K562 (cell line): ENCODE results near the gene SFTPA2. TPM values are rescaled to one million over a fixed set of nuclear protein-coding genes. Genes with fewer than 3 reads are reported as not detected.
"Not testable (repeated sequence)": the region's sequence is repeated elsewhere in the genome, so short reads cannot be mapped to it uniquely, and the experiment has no call there.

Experiments
- ATAC-seq: fragments of 200-7000 bp; cut with Tn5 transposase; 3 replicates; pipeline ENCODE4 v1.9.1; 2020; ENCODE audit warnings: moderate library complexity
- BruUV-seq: library from RNA; stranded (reverse); fragments of 400-500 nt; replicated peaks from 2 replicates; lab custom pipeline; 2021; lab: Mats Ljungman, UMichigan
- CTCF ChIA-PET: fragments of 300-600 bp; formaldehyde crosslinking; extraction: SDS; loops from one replicate; lab custom pipeline; 2021; ENCODE audit warnings: low intra/inter-chr PET ratio; lab: Yijun Ruan, JAX
- POLR2A ChIA-PET: fragments of 300-600, 350-650 bp; sonication (Branson Sonifier 250); formaldehyde crosslinking; extraction: SDS; loops from one replicate; lab custom pipeline; 2021; ENCODE audit warnings: antibody characterized with exemption, inconsistent platforms; lab: Yijun Ruan, JAX
- DNase-seq, 4 experiments: peaks; one replicate each; pipeline versions ENCODE4 v3.0.0 to v3.0.0-alpha.2; 2011 to 2018; ENCODE audit warnings: low spot score in 3 of 4, mixed read lengths in 3 of 4; ENCODE audit errors: extremely low read depth in 1 of 4
- FAIRE-seq: peaks from 2 replicates; lab custom pipeline; 2011; peaks lifted over from hg19 to GRCh38; lab: Jason Lieb, UNC
- H2AFZ ChIP-seq: 2 replicates; pipeline ENCODE4 v1.6.0; 2011; ENCODE audit warnings: low read depth, low read length, control low read depth, inconsistent platforms
- H3K27ac ChIP-seq: fragments of 200-600 bp; 3 replicates; pipeline ENCODE4 v1.8.0; 2011; ENCODE audit warnings: low read depth, mild to moderate bottlenecking, control low read depth, inconsistent platforms, low read length, moderate library complexity, mixed read lengths; ENCODE audit errors: extremely low read depth
- H3K27me3 ChIP-seq, 2 experiments: fragments of 300-600 bp in 1 of 2; 2 replicates in 1 of 2; 3 replicates in 1 of 2; pipeline versions ENCODE4 v1.6.0 to v1.8.0; 2011; ENCODE audit warnings: inconsistent platforms in 2 of 2, low read length in 2 of 2, mild to moderate bottlenecking in 1 of 2, mixed read lengths in 1 of 2, moderate library complexity in 1 of 2; ENCODE audit not compliant: control insufficient read depth in 2 of 2, insufficient read depth in 2 of 2
- H3K36me3 ChIP-seq: fragments of 300-600 bp; 3 replicates; pipeline ENCODE4 v1.8.0; 2011; ENCODE audit warnings: mild to moderate bottlenecking, low read length, inconsistent platforms; ENCODE audit not compliant: control insufficient read depth, insufficient read depth
- H3K4me1 ChIP-seq, 2 experiments: fragments of 200-600 bp in 1 of 2; replicated peaks in 1 of 2; 2 replicates in 1 of 2; 3 replicates in 1 of 2; pipeline versions ENCODE4 v1.5.1 to v1.8.0; 2011; ENCODE audit warnings: inconsistent platforms in 2 of 2, low read length in 2 of 2, mild to moderate bottlenecking in 1 of 2, mixed read lengths in 1 of 2, moderate library complexity in 1 of 2; ENCODE audit not compliant: control insufficient read depth in 2 of 2, insufficient read depth in 2 of 2
- H3K4me2 ChIP-seq: 2 replicates; pipeline ENCODE4 v1.6.1; 2011; ENCODE audit warnings: low read length, control low read depth, inconsistent platforms, mixed read lengths; ENCODE audit not compliant: insufficient read depth
- H3K4me3 ChIP-seq: fragments of 200-600 bp; sonication (generic), shearing (Covaris generic); 2 replicates; pipeline ENCODE4 v1.5.1; 2016; ENCODE audit warnings: control low read depth, inconsistent platforms
- H3K79me2 ChIP-seq: fragments of 200-600 bp; 3 replicates; pipeline ENCODE4 v1.8.0; 2011; ENCODE audit warnings: low read length, inconsistent platforms; ENCODE audit not compliant: control insufficient read depth, insufficient read depth
- H3K9ac ChIP-seq, 2 experiments: 2 replicates each; pipeline versions ENCODE4 v1.6.0 to v1.6.1; 2011; ENCODE audit warnings: low read depth in 2 of 2, low read length in 2 of 2, control low read depth in 1 of 2, inconsistent platforms in 1 of 2, mild to moderate bottlenecking in 1 of 2, mixed read lengths in 1 of 2; ENCODE audit not compliant: insufficient read depth in 1 of 2
- H3K9me1 ChIP-seq: one replicate; pipeline ENCODE4 v1.6.0; 2011; ENCODE audit warnings: inconsistent platforms, mild to moderate bottlenecking, low read length, moderate library complexity; ENCODE audit not compliant: control insufficient read depth, insufficient read depth
- H3K9me3 ChIP-seq: replicated peaks from 2 replicates; pipeline ENCODE4 v1.5.1; 2011; ENCODE audit warnings: low read depth, low read length, inconsistent platforms; ENCODE audit not compliant: control insufficient read depth, insufficient read depth
- H4K20me1 ChIP-seq: replicated peaks from 2 replicates; pipeline ENCODE4 v1.6.1; 2011; ENCODE audit warnings: low read length, inconsistent platforms, mixed read lengths; ENCODE audit not compliant: control insufficient read depth, insufficient read depth
- JUN ChIP-seq, 2 experiments: sonication (generic) in 1 of 2; formaldehyde crosslinking in 1 of 2; IDR thresholded peaks; 2 replicates each; pipeline versions ENCODE4 v1.6.1 to v1.8.0; 2012 to 2022; ENCODE audit warnings: borderline replicate concordance in 2 of 2, mild to moderate bottlenecking in 2 of 2, improper control_type of control experiment in 1 of 2, low read depth in 1 of 2, low read length in 1 of 2, missing genetic modification reagents in 1 of 2
- WGBS: fragments of 100-300 bp; shearing (Covaris generic); methylation state at CpG from one replicate; pipeline ENCODE4 v1.1.6; 2016; ENCODE audit warnings: low coverage, mixed read lengths; ENCODE audit not compliant: insufficient coverage; ENCODE audit errors: missing lambda C conversion rate; 5-methylcytosine and 5-hydroxymethylcytosine counted together
- in situ Hi-C: fragments of 300-500 bp; cut with MboI; formaldehyde crosslinking; loops from 4 replicates; pipeline ENCODE4 v1.15.0; 2018; ENCODE audit warnings: inconsistent platforms, mixed read lengths
- intact Hi-C: fragments of 100-400 bp; cut with micrococcal nuclease; formaldehyde crosslinking; loops from 2 replicates; pipeline ENCODE4 v1.14.2; 2022
- polyA plus RNA-seq, 8 experiments: library from polyadenylated mRNA; depleted of rRNA in 4 of 8; stranded (reverse) in 5 of 8; unstranded in 3 of 8; fragments of >200 nt; fragmentation: Nextera tagmentation in 2 of 8; fragmentation: Illumina TruSeq in 1 of 8; extraction: Ambion mirVana in 2 of 8; extraction: Trizol in 1 of 8; gene quantifications; 2 replicates each; pipeline versions ENCODE4 v1.2.1 to v1.2.3, GENCODE V29; 2011 to 2014; ENCODE audit warnings: inconsistent platforms in 1 of 8, missing spikeins in 1 of 8
- total RNA-seq, 7 experiments: library from RNA; depleted of rRNA in 6 of 7; stranded (reverse); fragments of >200 nt in 6 of 7; fragmentation: Illumina TruSeq in 2 of 7; extraction: Trizol in 2 of 7; gene quantifications; 2 replicates each; pipeline versions ENCODE4 v1.2.1 to v1.2.3, GENCODE V29; 2011 to 2021; ENCODE audit warnings: low replicate concordance in 1 of 7
- TF ChIP-seq, protein P1 (sequence below): fragments of 250-450 bp; sonication (Bioruptor Pico); IDR thresholded peaks from 2 replicates; pipeline ENCODE4 v1.4.0; 2020; ENCODE audit warnings: mild to moderate bottlenecking, moderate library complexity, borderline replicate concordance
- TF ChIP-seq, protein P2 (sequence below): fragments of 450-650 bp; IDR thresholded peaks from 2 replicates; pipeline ENCODE4 v1.7.0; 2016; ENCODE audit warnings: borderline replicate concordance

SFTPA2 gene
- total and polyA plus RNA-seq, 9 of the 15 experiments (the other 6 are each of a cell fraction or from before 2014, with no cell fraction given): 4.1 TPM; not detected in 8

DNA sequence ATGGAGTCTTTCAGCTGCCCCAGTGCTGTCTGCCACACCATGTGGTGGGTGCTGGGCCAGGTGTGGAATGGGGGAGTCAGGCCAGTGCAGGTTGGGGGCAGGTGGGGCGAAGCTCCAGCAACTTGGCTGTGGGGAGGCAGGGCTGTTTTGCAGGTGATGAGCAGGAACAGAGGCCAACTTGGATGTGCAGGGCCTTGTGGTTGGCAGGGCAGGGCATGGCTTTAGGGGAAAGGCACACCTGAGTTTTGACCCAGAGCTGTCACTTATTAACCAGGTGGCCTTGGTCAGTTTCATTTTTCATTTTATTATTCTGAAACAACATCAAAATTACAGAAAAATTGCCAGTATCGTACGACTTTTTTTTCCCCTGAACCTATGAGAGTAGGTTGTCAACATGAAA is 1.1 kb upstream of the SFTPA2 start (continued):
- TF ChIP-seq, protein P1, sequence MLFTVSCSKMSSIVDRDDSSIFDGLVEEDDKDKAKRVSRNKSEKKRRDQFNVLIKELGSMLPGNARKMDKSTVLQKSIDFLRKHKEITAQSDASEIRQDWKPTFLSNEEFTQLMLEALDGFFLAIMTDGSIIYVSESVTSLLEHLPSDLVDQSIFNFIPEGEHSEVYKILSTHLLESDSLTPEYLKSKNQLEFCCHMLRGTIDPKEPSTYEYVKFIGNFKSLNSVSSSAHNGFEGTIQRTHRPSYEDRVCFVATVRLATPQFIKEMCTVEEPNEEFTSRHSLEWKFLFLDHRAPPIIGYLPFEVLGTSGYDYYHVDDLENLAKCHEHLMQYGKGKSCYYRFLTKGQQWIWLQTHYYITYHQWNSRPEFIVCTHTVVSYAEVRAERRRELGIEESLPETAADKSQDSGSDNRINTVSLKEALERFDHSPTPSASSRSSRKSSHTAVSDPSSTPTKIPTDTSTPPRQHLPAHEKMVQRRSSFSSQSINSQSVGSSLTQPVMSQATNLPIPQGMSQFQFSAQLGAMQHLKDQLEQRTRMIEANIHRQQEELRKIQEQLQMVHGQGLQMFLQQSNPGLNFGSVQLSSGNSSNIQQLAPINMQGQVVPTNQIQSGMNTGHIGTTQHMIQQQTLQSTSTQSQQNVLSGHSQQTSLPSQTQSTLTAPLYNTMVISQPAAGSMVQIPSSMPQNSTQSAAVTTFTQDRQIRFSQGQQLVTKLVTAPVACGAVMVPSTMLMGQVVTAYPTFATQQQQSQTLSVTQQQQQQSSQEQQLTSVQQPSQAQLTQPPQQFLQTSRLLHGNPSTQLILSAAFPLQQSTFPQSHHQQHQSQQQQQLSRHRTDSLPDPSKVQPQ (CRISPR knock-in tag): no peak
- TF ChIP-seq, all 486 proteins: peak for 0

DNA sequence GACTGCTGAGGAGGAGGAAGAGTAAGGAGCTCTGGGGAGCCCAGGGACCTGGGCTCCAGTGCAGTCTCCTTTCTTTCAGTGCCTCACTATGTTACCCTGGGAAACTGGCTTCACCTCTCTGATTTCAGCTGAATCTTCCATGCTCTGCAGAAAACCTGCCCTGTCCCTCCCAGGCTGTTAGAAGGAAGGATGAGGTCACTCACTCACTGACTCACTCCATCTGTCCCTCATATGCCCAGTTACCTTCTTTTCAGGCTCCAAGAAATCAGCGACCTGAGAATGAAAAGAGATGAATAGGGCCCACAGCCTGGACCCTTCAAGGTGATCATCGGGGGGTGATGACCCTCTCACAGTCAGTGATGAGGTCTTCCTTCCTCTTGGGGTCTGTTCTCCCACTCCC is 481 bp downstream of the SFTPA2 start:
- no peak overlapping the region for H3K4me3 ChIP-seq
- no peak overlapping the region for H2AFZ ChIP-seq
- H3K4me2 ChIP-seq: no peak overlapping the region
- no peak for DNase-seq
- in situ Hi-C loops (loop anchor here (5.0 to 10.0 kb wide), 2 partner anchors 53 to 375 kb away; partner anchors contain the start of gene SFTPA1), intact Hi-C loops (loop anchor here (5.0 kb wide), 1 partner anchor 488 kb away; no protein-coding TSS in a partner anchor)
- BruUV-seq: no TSS peak
- no peak overlapping the region for H3K27ac ChIP-seq
- H3K36me3 ChIP-seq: no peaks in the 10 kb centered on the region
- WGBS: 0% methylated on average over 2 of the region's 2 CpGs
- TF ChIP-seq, protein P2, sequence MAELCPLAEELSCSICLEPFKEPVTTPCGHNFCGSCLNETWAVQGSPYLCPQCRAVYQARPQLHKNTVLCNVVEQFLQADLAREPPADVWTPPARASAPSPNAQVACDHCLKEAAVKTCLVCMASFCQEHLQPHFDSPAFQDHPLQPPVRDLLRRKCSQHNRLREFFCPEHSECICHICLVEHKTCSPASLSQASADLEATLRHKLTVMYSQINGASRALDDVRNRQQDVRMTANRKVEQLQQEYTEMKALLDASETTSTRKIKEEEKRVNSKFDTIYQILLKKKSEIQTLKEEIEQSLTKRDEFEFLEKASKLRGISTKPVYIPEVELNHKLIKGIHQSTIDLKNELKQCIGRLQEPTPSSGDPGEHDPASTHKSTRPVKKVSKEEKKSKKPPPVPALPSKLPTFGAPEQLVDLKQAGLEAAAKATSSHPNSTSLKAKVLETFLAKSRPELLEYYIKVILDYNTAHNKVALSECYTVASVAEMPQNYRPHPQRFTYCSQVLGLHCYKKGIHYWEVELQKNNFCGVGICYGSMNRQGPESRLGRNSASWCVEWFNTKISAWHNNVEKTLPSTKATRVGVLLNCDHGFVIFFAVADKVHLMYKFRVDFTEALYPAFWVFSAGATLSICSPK: no peak
- TF ChIP-seq JUN (IDR thresholded peaks at IDR 0.05; ENCODE audit: borderline replicate concordance, low read depth, low read length): 0 out of 2 replicates have a peak, but pooled peaks have one; percentile 14
- TF ChIP-seq JUN (CRISPR knock-in tag; IDR thresholded peaks at IDR 0.05; ENCODE audit: borderline replicate concordance): no peak
- H3K27me3 ChIP-seq: peaks cover 4 to 39% of the 10 kb centered on the region in 2 experiments; a peak in 3 of 5 replicates
- no peak for ATAC-seq
- no peak for FAIRE-seq
- peaks cover 4% of the 10 kb centered on the region; the same call in 1 of the 2 replicates for H4K20me1 ChIP-seq
- H3K9me1 ChIP-seq: no peaks in the 10 kb centered on the region
- CTCF ChIA-PET: no interaction called here
- POLR2A ChIA-PET: no interaction called here
- H3K9me3 ChIP-seq: no peaks in the 10 kb centered on the region
- H3K79me2 ChIP-seq: no peaks in the 10 kb centered on the region
- H3K9ac ChIP-seq: no peak overlapping the region
- H3K4me1 ChIP-seq: peaks cover 0 to 5% of the 10 kb centered on the region in 2 experiments; a peak in 1 of 5 replicates

DNA sequence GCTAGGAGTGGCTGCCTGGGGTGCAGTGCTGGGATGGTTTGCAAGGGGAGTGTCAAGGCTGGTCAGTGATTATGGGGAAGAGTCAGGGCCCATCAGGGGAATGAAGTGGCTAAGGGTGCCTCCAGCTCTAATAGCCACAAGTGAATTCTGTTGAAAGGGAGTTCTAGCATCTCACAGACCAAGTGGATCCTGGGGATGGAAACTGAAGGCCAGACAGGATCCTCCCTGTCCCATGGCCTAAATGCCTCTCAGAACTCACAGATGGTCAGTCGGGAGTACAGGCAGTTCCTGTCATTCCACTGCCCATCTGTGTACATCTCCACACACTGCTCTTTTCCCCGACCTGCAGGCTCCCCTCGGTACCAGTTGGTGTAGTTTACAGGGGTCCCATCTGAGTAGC is 3.2 kb downstream of the SFTPA2 start:
- H3K27me3 ChIP-seq: peaks cover 7 to 45% of the 10 kb centered on the region in 2 experiments; a peak in 3 of 5 replicates
- H3K9ac ChIP-seq, H3K4me3 ChIP-seq, DNase-seq, H3K36me3 ChIP-seq, BruUV-seq, FAIRE-seq, H3K9me1 ChIP-seq, H2AFZ ChIP-seq, H3K79me2 ChIP-seq, H3K27ac ChIP-seq, H3K4me1 ChIP-seq, H3K4me2 ChIP-seq, H3K9me3 ChIP-seq, CTCF ChIA-PET, POLR2A ChIA-PET, H4K20me1 ChIP-seq: not testable (repeated sequence)
- peak; percentile 17 for ATAC-seq
- WGBS: 0% methylated on average over 2 of the region's 3 CpGs
- in situ Hi-C loops (loop anchor here (5.0 kb wide), 1 partner anchor 55 kb away; the partner anchor contains the start of gene SFTPA1), intact Hi-C loops (loop anchor here (1.0 kb wide), 1 partner anchor 57 kb away; no protein-coding TSS in a partner anchor)
